ENCODE data around the gene APBB1IP. TPM values are rescaled to one million over a fixed set of nuclear protein-coding genes. Genes with fewer than 3 reads are reported as not detected.
"Not testable (repeated sequence)": the region's sequence is repeated elsewhere in the genome, so short reads cannot be mapped to it uniquely, and the experiment has no call there.

Gene APBB1IP
- total RNA-seq, 2 donors from 2014 or later, result 8.4 to 9.2 TPM

GRCh38 chr10:26468700-26469099 is 30.6 kb downstream of the APBB1IP start:
- Histone ChIP-seq H3K36me3 (no peaks in the 10 kb centered on the region), H3K4me3 (no peak overlapping the region), H3K27ac (no peak overlapping the region), H3K4me1 (ENCODE audit: control insufficient read depth in 1 of 2, low read depth in 2 of 2) (no peaks in the 10 kb centered on the region), H3K9me3 (no peaks in the 10 kb centered on the region), H3K27me3 (replicated peaks; ENCODE audit: insufficient read depth) (no peaks in the 10 kb centered on the region)
- no peak for TF ChIP-seq CTCF (IDR thresholded peaks at IDR 0.05)
- ATAC-seq (ENCODE audit: insufficient number of reproducible peaks, low FRiP score, low read depth) (no peak), DNase-seq (ENCODE audit: low spot score) (no peak)

- Histone ChIP-seq H3K27me3 (replicated peaks; ENCODE audit: insufficient read depth) (no peaks in the 10 kb centered on the region), H3K9me3 (no peaks in the 10 kb centered on the region), H3K4me3 (no peak overlapping the region), H3K4me1 (ENCODE audit: control insufficient read depth in 1 of 2, low read depth in 2 of 2) (no peaks in the 10 kb centered on the region), H3K36me3 (no peaks in the 10 kb centered on the region), H3K27ac (no peak overlapping the region)
- DNase-seq (ENCODE audit: low spot score), result no peak
- TF ChIP-seq CTCF (IDR thresholded peaks at IDR 0.05), result no peak
- ATAC-seq (ENCODE audit: insufficient number of reproducible peaks, low FRiP score, low read depth), result no peak
Measured at GRCh38 chr10:26472492-26472778, 34.3 kb downstream of the APBB1IP start.

GRCh38 chr10:26474026-26474425 is 35.9 kb downstream of the APBB1IP start:
- no peak overlapping the region for H3K4me3 ChIP-seq
- no peak for TF ChIP-seq CTCF (IDR thresholded peaks at IDR 0.05)
- no peak overlapping the region for H3K27ac ChIP-seq
- DNase-seq (ENCODE audit: low spot score), result no peak
- H3K4me1 ChIP-seq (ENCODE audit: control insufficient read depth in 1 of 2, low read depth in 2 of 2), result peaks cover 0 to 2% of the 10 kb centered on the region in 2 donors
- no peaks in the 10 kb centered on the region for H3K36me3 ChIP-seq
- H3K9me3 ChIP-seq, result no peaks in the 10 kb centered on the region
- no peaks in the 10 kb centered on the region for H3K27me3 ChIP-seq (replicated peaks; ENCODE audit: insufficient read depth)
- no peak for ATAC-seq (ENCODE audit: insufficient number of reproducible peaks, low FRiP score, low read depth)

- not testable (repeated sequence) for DNase-seq (ENCODE audit: low spot score); H3K36me3 ChIP-seq; H3K27me3 ChIP-seq (replicated peaks; ENCODE audit: insufficient read depth); H3K9me3 ChIP-seq; H3K4me1 ChIP-seq (ENCODE audit: control insufficient read depth in 1 of 2, low read depth in 2 of 2); ATAC-seq (ENCODE audit: insufficient number of reproducible peaks, low FRiP score, low read depth); H3K27ac ChIP-seq; H3K4me3 ChIP-seq
Measured at GRCh38 chr10:26474845-26475244, 36.7 kb downstream of the APBB1IP start.

- H3K36me3 ChIP-seq, result no peaks in the 10 kb centered on the region
- ATAC-seq (ENCODE audit: insufficient number of reproducible peaks, low FRiP score, low read depth) (no peak), DNase-seq (ENCODE audit: low spot score) (no peak)
- no peaks in the 10 kb centered on the region for H3K27me3 ChIP-seq (replicated peaks; ENCODE audit: insufficient read depth)
- no peak overlapping the region for H3K27ac ChIP-seq
- H3K9me3 ChIP-seq, result no peaks in the 10 kb centered on the region
- H3K4me1 ChIP-seq (ENCODE audit: control insufficient read depth in 1 of 2, low read depth in 2 of 2), result peaks cover 0 to 2% of the 10 kb centered on the region in 2 donors
- H3K4me3 ChIP-seq, result no peak overlapping the region
- TF ChIP-seq CTCF (IDR thresholded peaks at IDR 0.05), result no peak
Measured at GRCh38 chr10:26475386-26475785, 37.2 kb downstream of the APBB1IP start.

GRCh38 chr10:26477501-26477900 is 39.4 kb downstream of the APBB1IP start:
- ATAC-seq (ENCODE audit: insufficient number of reproducible peaks, low FRiP score, low read depth) (no peak), DNase-seq (ENCODE audit: low spot score) (no peak)
- TF ChIP-seq CTCF (IDR thresholded peaks at IDR 0.05), result no peak
- Histone ChIP-seq H3K9me3 (no peaks in the 10 kb centered on the region), H3K4me1 (ENCODE audit: control insufficient read depth in 1 of 2, low read depth in 2 of 2) (peaks cover 0 to 2% of the 10 kb centered on the region in 2 donors), H3K27me3 (replicated peaks; ENCODE audit: insufficient read depth) (no peaks in the 10 kb centered on the region), H3K4me3 (no peak overlapping the region), H3K36me3 (no peaks in the 10 kb centered on the region), H3K27ac (no peak overlapping the region)
